HepG2 (cell line): Measurements from ENCODE around the gene CDK14.

Experiments
- ATAD3A ChIP-seq: sonication (generic); formaldehyde crosslinking; IDR thresholded peaks from 2 replicates; pipeline ENCODE4 v1.4.0; 2020; ENCODE audit warnings: missing genetic modification reagents
- ATF3 ChIP-seq: sonication (generic); formaldehyde crosslinking; IDR thresholded peaks from 2 replicates; pipeline ENCODE4 v1.4.0; 2020; ENCODE audit warnings: missing genetic modification reagents
- CTCF ChIP-seq: sonication (generic); formaldehyde crosslinking; IDR thresholded peaks from 2 replicates; pipeline ENCODE4 v1.5.0; 2020; ENCODE audit warnings: mild to moderate bottlenecking, missing genetic modification reagents, moderate library complexity
- POLR2AphosphoS5 ChIP-seq: IDR thresholded peaks from 2 replicates; pipeline ENCODE4 v1.6.1; 2012; ENCODE audit warnings: low read depth, low read length
- SRF ChIP-seq: IDR thresholded peaks from 2 replicates; pipeline ENCODE4 v1.6.1; 2011; ENCODE audit warnings: mild to moderate bottlenecking, low read depth, low read length, moderate library complexity
- ZNF407 ChIP-seq: sonication (generic); formaldehyde crosslinking; IDR thresholded peaks from one replicate; pipeline ENCODE4 v1.5.1; 2020; ENCODE audit warnings: mild to moderate bottlenecking, missing genetic modification reagents; ENCODE audit errors: not compliant biosample characterization
- ZNF775 ChIP-seq: sonication (generic); formaldehyde crosslinking; IDR thresholded peaks from 2 replicates; pipeline ENCODE4 v1.4.0; 2020; ENCODE audit warnings: missing genetic modification reagents, mild to moderate bottlenecking, moderate library complexity, borderline replicate concordance

GRCh38 chr7:91156316-91157185, 560.4 kb downstream of the CDK14 start:
- TF ChIP-seq SRF: no peak
- TF ChIP-seq ATAD3A (CRISPR knock-in tag): no peak
- TF ChIP-seq POLR2AphosphoS5: no peak
- no peak for TF ChIP-seq ATF3 (CRISPR knock-in tag)
- TF ChIP-seq ZNF775 (CRISPR knock-in tag): no peak
- no peak for TF ChIP-seq ZNF407 (CRISPR knock-in tag)
- no peak for TF ChIP-seq CTCF (CRISPR knock-in tag)
